Measurements from ENCODE around the gene CFAP57. TPM values are rescaled to one million over a fixed set of nuclear protein-coding genes. Genes with fewer than 3 reads are reported as not detected.

CFAP57 gene
- total RNA-seq, 1 donor from 2014 or later = 4.1 TPM

GRCh38 chr1:43234267-43234666 lies 62.1 kb downstream of the CFAP57 start:
- no peak for TF ChIP-seq CTCF (IDR thresholded peaks at IDR 0.05)
- ATAC-seq = no peak
- Histone ChIP-seq H3K4me1 (peaks cover 32% of the 10 kb centered on the region), H3K36me3 (no peaks in the 10 kb centered on the region), H3K27me3 (ENCODE audit: low read depth) (no peaks in the 10 kb centered on the region), H3K27ac (no peak overlapping the region), H3K9me3 (no peaks in the 10 kb centered on the region), H3K4me3 (no peak overlapping the region)
- DNase-seq = no peak
- intact Hi-C loops (cut with DNase I) = loop anchor here (10.0 kb wide), 1 partner anchor 121 kb away; the partner anchor contains the start of gene CDC20

GRCh38 chr1:43235040-43235439 lies 62.9 kb downstream of the CFAP57 start:
- no peaks in the 10 kb centered on the region for H3K36me3 ChIP-seq
- peaks cover 26% of the 10 kb centered on the region for H3K4me1 ChIP-seq
- no peak for DNase-seq
- TF ChIP-seq CTCF (IDR thresholded peaks at IDR 0.05) = no peak
- H3K9me3 ChIP-seq = no peaks in the 10 kb centered on the region
- H3K27me3 ChIP-seq (ENCODE audit: low read depth) = no peaks in the 10 kb centered on the region
- ATAC-seq = no peak
- intact Hi-C loops (cut with DNase I) = loop anchor here (10.0 kb wide), 1 partner anchor 120 kb away; the partner anchor contains the start of gene CDC20
- no peak overlapping the region for H3K4me3 ChIP-seq
- H3K27ac ChIP-seq = no peak overlapping the region

GRCh38 chr1:43235451-43236121 lies 63.5 kb downstream of the CFAP57 start:
- TF ChIP-seq CTCF (IDR thresholded peaks at IDR 0.05) = no peak
- ATAC-seq = peak; percentile 17 to 36
- Histone ChIP-seq H3K27ac (no peak overlapping the region), H3K36me3 (no peaks in the 10 kb centered on the region), H3K27me3 (ENCODE audit: low read depth) (no peaks in the 10 kb centered on the region), H3K4me3 (no peak overlapping the region), H3K4me1 (peaks cover 21% of the 10 kb centered on the region), H3K9me3 (no peaks in the 10 kb centered on the region)
- no peak for DNase-seq
- intact Hi-C loops (cut with DNase I) = loop anchor here (10.0 kb wide), 1 partner anchor 119 kb away; the partner anchor contains the start of gene CDC20

- DNase-seq (no peak), ATAC-seq (no peak)
- Histone ChIP-seq H3K27ac (no peak overlapping the region), H3K36me3 (no peaks in the 10 kb centered on the region), H3K4me1 (peaks cover 16% of the 10 kb centered on the region), H3K9me3 (no peaks in the 10 kb centered on the region), H3K4me3 (no peak overlapping the region), H3K27me3 (ENCODE audit: low read depth) (no peaks in the 10 kb centered on the region)
- intact Hi-C loops (cut with DNase I) = loop anchor here (10.0 kb wide), 1 partner anchor 118 kb away; the partner anchor contains the start of gene CDC20
- no peak for TF ChIP-seq CTCF (IDR thresholded peaks at IDR 0.05)
Measured at GRCh38 chr1:43237121-43237520, 65.0 kb downstream of the CFAP57 start.

- DNase-seq = peak; percentile 66
- intact Hi-C loops (cut with DNase I) = loop anchor here (10.0 kb wide), 1 partner anchor 117 kb away; the partner anchor contains the start of gene CDC20
Measured at GRCh38 chr1:43238085-43238484, 66.0 kb downstream of the CFAP57 start.

More at GRCh38 chr1:43238085-43238484, 66.0 kb downstream of the CFAP57 start:
- Histone ChIP-seq H3K27ac (no peak overlapping the region), H3K4me1 (peaks cover 16% of the 10 kb centered on the region), H3K36me3 (no peaks in the 10 kb centered on the region), H3K27me3 (ENCODE audit: low read depth) (no peaks in the 10 kb centered on the region), H3K9me3 (no peaks in the 10 kb centered on the region), H3K4me3 (no peak overlapping the region)
- peak; percentile 83 to 90 for ATAC-seq
- TF ChIP-seq CTCF (IDR thresholded peaks at IDR 0.05) = peak; percentile 74

Measured in lower lobe of right lung (tissue), 2 donors.